ENCODE measurements around the gene CSRP3. TPM values are rescaled to one million over a fixed set of nuclear protein-coding genes. Genes with fewer than 3 reads are reported as not detected.

CSRP3 gene
- total RNA-seq, 2 donors from 2014 or later = not detected

- H3K27ac ChIP-seq = no peak overlapping the region
- H3K36me3 ChIP-seq = no peaks in the 10 kb centered on the region
- no peaks in the 10 kb centered on the region for H3K9me3 ChIP-seq
- DNase-seq (ENCODE audit: low spot score) (no peak), ATAC-seq (ENCODE audit: insufficient number of reproducible peaks, low FRiP score, low read depth) (no peak)
- no peak for TF ChIP-seq CTCF (IDR thresholded peaks at IDR 0.05)
- no peak overlapping the region for H3K4me3 ChIP-seq
- no peaks in the 10 kb centered on the region for H3K4me1 ChIP-seq (ENCODE audit: control insufficient read depth in 1 of 2, low read depth in 2 of 2)
- no peaks in the 10 kb centered on the region for H3K27me3 ChIP-seq (replicated peaks; ENCODE audit: insufficient read depth)
Measured at GRCh38 chr11:19185036-19185435, 16.7 kb downstream of the CSRP3 start.

GRCh38 chr11:19183646-19184045 is 18.1 kb downstream of the CSRP3 start:
- H3K4me3 ChIP-seq = no peak overlapping the region
- no peaks in the 10 kb centered on the region for H3K36me3 ChIP-seq
- no peak for TF ChIP-seq CTCF (IDR thresholded peaks at IDR 0.05)
- H3K4me1 ChIP-seq (ENCODE audit: control insufficient read depth in 1 of 2, low read depth in 2 of 2) = no peaks in the 10 kb centered on the region
- H3K9me3 ChIP-seq = no peaks in the 10 kb centered on the region
- no peak overlapping the region for H3K27ac ChIP-seq
- ATAC-seq (ENCODE audit: insufficient number of reproducible peaks, low FRiP score, low read depth) = no peak
- no peak for DNase-seq (ENCODE audit: low spot score)
- H3K27me3 ChIP-seq (replicated peaks; ENCODE audit: insufficient read depth) = no peaks in the 10 kb centered on the region

GRCh38 chr11:19181531-19182261 is 20.1 kb downstream of the CSRP3 start:
- Histone ChIP-seq H3K27me3 (replicated peaks; ENCODE audit: insufficient read depth) (no peaks in the 10 kb centered on the region), H3K36me3 (no peaks in the 10 kb centered on the region), H3K27ac (no peak overlapping the region), H3K9me3 (no peaks in the 10 kb centered on the region), H3K4me1 (ENCODE audit: control insufficient read depth in 1 of 2, low read depth in 2 of 2) (no peaks in the 10 kb centered on the region), H3K4me3 (no peak overlapping the region)
- ATAC-seq (ENCODE audit: insufficient number of reproducible peaks, low FRiP score, low read depth) (no peak), DNase-seq (ENCODE audit: low spot score) (no peak)
- TF ChIP-seq CTCF (IDR thresholded peaks at IDR 0.05) = no peak

- Histone ChIP-seq H3K4me3 (no peak overlapping the region), H3K9me3 (no peaks in the 10 kb centered on the region), H3K4me1 (ENCODE audit: control insufficient read depth in 1 of 2, low read depth in 2 of 2) (no peaks in the 10 kb centered on the region), H3K36me3 (peaks cover 12% of the 10 kb centered on the region), H3K27ac (no peak overlapping the region), H3K27me3 (replicated peaks; ENCODE audit: insufficient read depth) (no peaks in the 10 kb centered on the region)
- no peak for ATAC-seq (ENCODE audit: insufficient number of reproducible peaks, low FRiP score, low read depth)
- no peak for DNase-seq (ENCODE audit: low spot score)
- TF ChIP-seq CTCF (IDR thresholded peaks at IDR 0.05) = no peak
Measured at GRCh38 chr11:19176629-19177186, 25.1 kb downstream of the CSRP3 start.

- H3K27me3 ChIP-seq (replicated peaks; ENCODE audit: insufficient read depth) = no peaks in the 10 kb centered on the region
- no peaks in the 10 kb centered on the region for H3K4me1 ChIP-seq (ENCODE audit: control insufficient read depth in 1 of 2, low read depth in 2 of 2)
- ATAC-seq (ENCODE audit: insufficient number of reproducible peaks, low FRiP score, low read depth) (no peak), DNase-seq (ENCODE audit: low spot score) (no peak)
- peaks cover 12% of the 10 kb centered on the region for H3K36me3 ChIP-seq
- TF ChIP-seq CTCF (IDR thresholded peaks at IDR 0.05) = no peak
- H3K4me3 ChIP-seq = no peak overlapping the region
- no peak overlapping the region for H3K27ac ChIP-seq
- no peaks in the 10 kb centered on the region for H3K9me3 ChIP-seq
Measured at GRCh38 chr11:19173964-19174638, 27.7 kb downstream of the CSRP3 start.
